H1 (cell line): ENCODE measurements around the gene KMT5C.

Source experiments
- ASH2L ChIP-seq: fragments of 200-600, 300-600 bp; sonication (generic); IDR thresholded peaks from one replicate; pipeline ENCODE4 v1.7.1; 2017; ENCODE audit warnings: low read length
- CBX5 ChIP-seq: fragments of 300-800, 300-1000 bp; sonication (generic); IDR thresholded peaks from 2 replicates; pipeline ENCODE4 v1.7.1; 2016; ENCODE audit warnings: antibody characterized with exemption, low read length, low read depth
- CHD2 ChIP-seq: IDR thresholded peaks from 2 replicates; pipeline ENCODE4 v1.6.1; 2012; ENCODE audit warnings: low read length, improper control_type of control experiment
- EZH2 ChIP-seq: fragments of 200-600 bp; sonication (generic); IDR thresholded peaks from 2 replicates; pipeline ENCODE4 v1.7.1; 2012; ENCODE audit warnings: low read depth, mild to moderate bottlenecking, moderate library complexity, low read length, inconsistent platforms; ENCODE audit not compliant: severe bottlenecking
- JUN ChIP-seq: IDR thresholded peaks from 2 replicates; pipeline ENCODE4 v1.6.1; 2011; ENCODE audit warnings: low read depth, mild to moderate bottlenecking, improper control_type of control experiment, low read length
- POLR2AphosphoS5 ChIP-seq: IDR thresholded peaks from 2 replicates; pipeline ENCODE4 v1.6.1; 2011; ENCODE audit warnings: low read depth, low read length
- SIN3A ChIP-seq, 2 experiments: IDR thresholded peaks in 1 of 2; conservative IDR thresholded peaks in 1 of 2; 2 replicates each; pipeline ENCODE4 v1.6.1; 2011 to 2012; ENCODE audit warnings: low read length in 2 of 2, improper control_type of control experiment in 1 of 2, low read depth in 1 of 2, mild to moderate bottlenecking in 1 of 2
- TAF1 ChIP-seq: IDR thresholded peaks from 2 replicates; pipeline ENCODE4 v1.6.1; 2011; ENCODE audit warnings: mild to moderate bottlenecking, low read depth, low read length
- TBP ChIP-seq: IDR thresholded peaks from 2 replicates; pipeline ENCODE4 v1.6.1; 2011; ENCODE audit warnings: low read depth, low read length, improper control_type of control experiment
- YY1 ChIP-seq: IDR thresholded peaks from 2 replicates; pipeline ENCODE4 v1.6.1; 2011; ENCODE audit warnings: low read depth, mild to moderate bottlenecking, low read length
- ZNF274 ChIP-seq: IDR thresholded peaks from 2 replicates; pipeline ENCODE4 v1.7.0; 2012; ENCODE audit warnings: low read length, borderline replicate concordance; ENCODE audit errors: extremely low read depth
- TF ChIP-seq, protein P1 (sequence below), 3 experiments: IDR thresholded peaks; 1 replicate in 2 of 3; 2 replicates in 1 of 3; pipeline versions ENCODE4 v1.5.1 to v1.6.1; 2011; ENCODE audit warnings: low read length in 3 of 3, mild to moderate bottlenecking in 3 of 3, inconsistent platforms in 2 of 3, low read depth in 1 of 3, moderate library complexity in 1 of 3; ENCODE audit not compliant: insufficient read depth in 1 of 3; ENCODE audit errors: control extremely low read depth in 1 of 3
- TF ChIP-seq, protein P2 (sequence below): IDR thresholded peaks from 2 replicates; pipeline ENCODE4 v1.6.1; 2011; ENCODE audit warnings: low read length, improper control_type of control experiment

DNA sequence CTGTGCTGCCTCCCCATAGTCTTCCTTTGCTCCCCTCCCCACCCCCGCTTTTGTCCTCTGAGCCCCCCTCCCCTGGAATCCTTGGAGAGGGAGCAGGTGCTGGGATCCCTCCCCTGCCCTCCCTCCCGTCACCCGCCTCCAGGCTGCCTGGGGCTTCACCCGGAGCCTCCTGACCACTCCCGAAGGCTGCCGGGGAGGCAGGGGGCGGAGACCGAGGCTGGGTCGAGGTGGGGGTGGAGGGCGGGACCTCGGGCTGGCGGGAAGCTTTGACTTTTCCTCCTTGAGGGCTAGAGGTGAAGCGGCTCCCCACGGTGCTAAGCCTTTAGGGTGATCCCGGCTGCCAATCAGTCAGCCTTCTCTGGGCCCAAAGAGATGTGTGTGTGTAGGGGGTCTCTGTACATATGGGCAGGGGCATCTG, 1.5 kb downstream of the KMT5C start:
- TF ChIP-seq CBX5 (no peak), POLR2AphosphoS5 (no peak), EZH2 (no peak), TBP (no peak), SIN3A (conservative IDR thresholded peaks at IDR 0.05 in 1 of 2, IDR thresholded peaks at IDR 0.05 in 1 of 2; ENCODE audit: low read depth in 1 of 2, low read length in 2 of 2) (no peak), CHD2 (no peak), TAF1 (no peak), JUN (no peak), ASH2L (no peak), ZNF274 (no peak), YY1 (no peak)
- TF ChIP-seq, protein P1, sequence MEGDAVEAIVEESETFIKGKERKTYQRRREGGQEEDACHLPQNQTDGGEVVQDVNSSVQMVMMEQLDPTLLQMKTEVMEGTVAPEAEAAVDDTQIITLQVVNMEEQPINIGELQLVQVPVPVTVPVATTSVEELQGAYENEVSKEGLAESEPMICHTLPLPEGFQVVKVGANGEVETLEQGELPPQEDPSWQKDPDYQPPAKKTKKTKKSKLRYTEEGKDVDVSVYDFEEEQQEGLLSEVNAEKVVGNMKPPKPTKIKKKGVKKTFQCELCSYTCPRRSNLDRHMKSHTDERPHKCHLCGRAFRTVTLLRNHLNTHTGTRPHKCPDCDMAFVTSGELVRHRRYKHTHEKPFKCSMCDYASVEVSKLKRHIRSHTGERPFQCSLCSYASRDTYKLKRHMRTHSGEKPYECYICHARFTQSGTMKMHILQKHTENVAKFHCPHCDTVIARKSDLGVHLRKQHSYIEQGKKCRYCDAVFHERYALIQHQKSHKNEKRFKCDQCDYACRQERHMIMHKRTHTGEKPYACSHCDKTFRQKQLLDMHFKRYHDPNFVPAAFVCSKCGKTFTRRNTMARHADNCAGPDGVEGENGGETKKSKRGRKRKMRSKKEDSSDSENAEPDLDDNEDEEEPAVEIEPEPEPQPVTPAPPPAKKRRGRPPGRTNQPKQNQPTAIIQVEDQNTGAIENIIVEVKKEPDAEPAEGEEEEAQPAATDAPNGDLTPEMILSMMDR (IDR thresholded peaks at IDR 0.05; ENCODE audit: control extremely low read depth in 1 of 3, insufficient read depth in 1 of 3, low read depth in 1 of 3, low read length in 3 of 3): no peak
- TF ChIP-seq, protein P2, sequence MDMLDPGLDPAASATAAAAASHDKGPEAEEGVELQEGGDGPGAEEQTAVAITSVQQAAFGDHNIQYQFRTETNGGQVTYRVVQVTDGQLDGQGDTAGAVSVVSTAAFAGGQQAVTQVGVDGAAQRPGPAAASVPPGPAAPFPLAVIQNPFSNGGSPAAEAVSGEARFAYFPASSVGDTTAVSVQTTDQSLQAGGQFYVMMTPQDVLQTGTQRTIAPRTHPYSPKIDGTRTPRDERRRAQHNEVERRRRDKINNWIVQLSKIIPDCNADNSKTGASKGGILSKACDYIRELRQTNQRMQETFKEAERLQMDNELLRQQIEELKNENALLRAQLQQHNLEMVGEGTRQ: no peak
